Activated naive CD4-positive, alpha-beta T cell treated with anti-CD3 and anti-CD28 coated beads for 36 hours (primary cell): ENCODE results near the gene PCP4L1. TPM values are rescaled to one million over a fixed set of nuclear protein-coding genes. Genes with fewer than 3 reads are reported as not detected.

Experiments used
- CTCF ChIA-PET: fragments of 350-600 bp; sonication (Branson Sonifier 250); formaldehyde crosslinking; loops from one replicate; lab custom pipeline; 2021; ENCODE audit warnings: antibody characterized with exemption; lab: Charles Lee
- DNase-seq: peaks from one replicate; pipeline ENCODE4 v3.0.0-alpha.2; 2020
- H3K27ac Mint-ChIP-seq: one replicate; pipeline ENCODE4 v1.8.0; 2021; ENCODE audit warnings: mild to moderate bottlenecking, mixed read lengths
- H3K27me3 Mint-ChIP-seq: one replicate; pipeline ENCODE4 v1.8.0; 2021; ENCODE audit warnings: low read depth, mixed read lengths
- H3K36me3 Mint-ChIP-seq: one replicate; pipeline ENCODE4 v1.8.0; 2021; ENCODE audit warnings: low read depth, mixed read lengths
- H3K4me1 Mint-ChIP-seq: one replicate; pipeline ENCODE4 v1.8.0; 2021; ENCODE audit warnings: low read depth, mixed read lengths
- H3K4me3 Mint-ChIP-seq: one replicate; pipeline ENCODE4 v1.8.0; 2021; ENCODE audit warnings: mild to moderate bottlenecking, moderate library complexity, mixed read lengths
- H3K9me3 Mint-ChIP-seq: one replicate; pipeline ENCODE4 v1.8.0; 2021; ENCODE audit warnings: mixed read lengths
- intact Hi-C: fragments of 100-400 bp; cut with micrococcal nuclease; formaldehyde crosslinking; loops from one replicate; pipeline ENCODE4 v1.15.1; 2023
- total RNA-seq, 2 experiments: library from RNA; stranded (reverse); gene quantifications; one replicate each; pipeline ENCODE4 v1.2.3, GENCODE V29; 2021

PCP4L1 gene
- total RNA-seq, result under 1 TPM; 0.24 to 0.37 TPM

- peaks cover 9% of the 10 kb centered on the region for H3K4me1 Mint-ChIP-seq
- peak; percentile 50 for DNase-seq
- intact Hi-C loops, result no loop called here
- H3K27ac Mint-ChIP-seq, result no peak within 1 kb of the TSS
- H3K4me3 Mint-ChIP-seq, result peak within 1 kb of the TSS; percentile 58
- H3K36me3 Mint-ChIP-seq, result peaks cover 14% of the 10 kb centered on the region
- peaks cover 15% of the 10 kb centered on the region for H3K9me3 Mint-ChIP-seq
- H3K27me3 Mint-ChIP-seq, result peaks cover 47% of the 10 kb centered on the region
- CTCF ChIA-PET, result interaction anchor here (0.7 to 1.9 kb wide), 5 partner anchors 11 to 93 kb away, joined by 3 to 7 read pairs (median 3); no protein-coding TSS in a partner anchor
Measured at GRCh38 chr1:161258439-161259344, at the start of gene PCP4L1. Gene PCP4L1, plus strand, starts transcription at chr1:161258745. Its CDS starts 230 bp downstream, at chr1:161258975.

- no peaks in the 10 kb centered on the region for H3K9me3 Mint-ChIP-seq
- intact Hi-C loops, result loop anchor here (1.0 kb wide), 1 partner anchor 15 kb away; no protein-coding TSS in a partner anchor
- H3K27me3 Mint-ChIP-seq, result no peaks in the 10 kb centered on the region
- H3K27ac Mint-ChIP-seq, result peak overlapping the region; percentile 50
- CTCF ChIA-PET, result interaction anchor here (0.8 to 13.3 kb wide), 9 partner anchors 8 to 172 kb away, joined by 3 to 196 read pairs (median 9); partner anchors contain the start of genes ADAMTS4, APOA2, NDUFS2 and TOMM40L
- peaks cover 61% of the 10 kb centered on the region for H3K36me3 Mint-ChIP-seq
- peaks cover 37% of the 10 kb centered on the region for H3K4me1 Mint-ChIP-seq
- no peak overlapping the region for H3K4me3 Mint-ChIP-seq
- peak; percentile 86 for DNase-seq
Measured at GRCh38 chr1:161209790-161210409, 48.6 kb upstream of the PCP4L1 start.

- no peak overlapping the region for H3K27ac Mint-ChIP-seq
- peaks cover 43% of the 10 kb centered on the region for H3K36me3 Mint-ChIP-seq
- H3K9me3 Mint-ChIP-seq, result no peaks in the 10 kb centered on the region
Measured at GRCh38 chr1:161214369-161214768, 44.2 kb upstream of the PCP4L1 start.

GRCh38 chr1:161215076-161215475 lies 43.5 kb upstream of the PCP4L1 start, which contains the start of gene FCER1G:
Gene FCER1G, plus strand, starts transcription at chr1:161215295. Its CDS starts 27 bp downstream, at chr1:161215322.
- Mint-ChIP-seq H3K27ac (no peak within 1 kb of the TSS), H3K4me1 (peaks cover 44% of the 10 kb centered on the region), H3K27me3 (no peaks in the 10 kb centered on the region), H3K9me3 (no peaks in the 10 kb centered on the region), H3K4me3 (no peak within 1 kb of the TSS), H3K36me3 (peaks cover 36% of the 10 kb centered on the region)
- CTCF ChIA-PET, result interaction anchor here (3.1 kb wide), 1 partner anchor 11 kb away, joined by 20 read pairs; the partner anchor contains the start of gene TOMM40L
- intact Hi-C loops, result no loop called here
- DNase-seq, result no peak

More at GRCh38 chr1:161214369-161214768, 44.2 kb upstream of the PCP4L1 start:
- Mint-ChIP-seq H3K27me3 (no peaks in the 10 kb centered on the region), H3K4me1 (peaks cover 42% of the 10 kb centered on the region), H3K4me3 (no peak overlapping the region)
- CTCF ChIA-PET, result no interaction called here
- intact Hi-C loops, result no loop called here
- no peak for DNase-seq

GRCh38 chr1:161216945-161217712 lies 41.4 kb upstream of the PCP4L1 start:
- H3K27me3 Mint-ChIP-seq, result no peaks in the 10 kb centered on the region

GRCh38 chr1:161217831-161218230 lies 40.7 kb upstream of the PCP4L1 start:
- H3K4me1 Mint-ChIP-seq, result peaks cover 55% of the 10 kb centered on the region
- no peak overlapping the region for H3K4me3 Mint-ChIP-seq
- peaks cover 22% of the 10 kb centered on the region for H3K36me3 Mint-ChIP-seq
- intact Hi-C loops, result no loop called here
- H3K27me3 Mint-ChIP-seq, result no peaks in the 10 kb centered on the region
- DNase-seq, result no peak
- H3K27ac Mint-ChIP-seq, result no peak overlapping the region
- CTCF ChIA-PET, result interaction anchor here (0.6 to 13.2 kb wide), 5 partner anchors 8 to 73 kb away, joined by 3 to 196 read pairs (median 16); partner anchors contain the start of genes NDUFS2 and TOMM40L
- H3K9me3 Mint-ChIP-seq, result no peaks in the 10 kb centered on the region

More at GRCh38 chr1:161216945-161217712, 41.4 kb upstream of the PCP4L1 start:
- no peak for DNase-seq
- Mint-ChIP-seq H3K4me1 (peaks cover 55% of the 10 kb centered on the region), H3K27ac (no peak overlapping the region), H3K36me3 (peaks cover 25% of the 10 kb centered on the region), H3K9me3 (no peaks in the 10 kb centered on the region), H3K4me3 (no peak overlapping the region)
- CTCF ChIA-PET, result interaction anchor here (0.9 to 13.2 kb wide), 5 partner anchors 9 to 165 kb away, joined by 4 to 196 read pairs (median 16); partner anchors contain the start of genes NDUFS2 and TOMM40L
- intact Hi-C loops, result no loop called here

GRCh38 chr1:161218301-161219077 lies 40.1 kb upstream of the PCP4L1 start:
- intact Hi-C loops, result no loop called here
- peaks cover 55% of the 10 kb centered on the region for H3K4me1 Mint-ChIP-seq
- H3K36me3 Mint-ChIP-seq, result peaks cover 17% of the 10 kb centered on the region
- no peak for DNase-seq
- H3K9me3 Mint-ChIP-seq, result no peaks in the 10 kb centered on the region
- CTCF ChIA-PET, result interaction anchor here (0.6 to 13.2 kb wide), 8 partner anchors 8 to 164 kb away, joined by 3 to 196 read pairs (median 5); partner anchors contain the start of genes NDUFS2 and PPOX
- H3K27ac Mint-ChIP-seq, result peak overlapping the region; percentile 29
- no peak overlapping the region for H3K4me3 Mint-ChIP-seq
- H3K27me3 Mint-ChIP-seq, result no peaks in the 10 kb centered on the region

GRCh38 chr1:161219078-161219892 lies 39.3 kb upstream of the PCP4L1 start:
- H3K4me1 Mint-ChIP-seq, result peaks cover 55% of the 10 kb centered on the region
- H3K9me3 Mint-ChIP-seq, result no peaks in the 10 kb centered on the region
- H3K27ac Mint-ChIP-seq, result no peak overlapping the region
- no peak overlapping the region for H3K4me3 Mint-ChIP-seq
- intact Hi-C loops, result no loop called here
- H3K27me3 Mint-ChIP-seq, result no peaks in the 10 kb centered on the region
- CTCF ChIA-PET, result interaction anchor here (0.6 to 13.2 kb wide), 9 partner anchors 10 to 163 kb away, joined by 3 to 196 read pairs (median 4); partner anchors contain the start of genes NDUFS2 and PPOX
- no peak for DNase-seq
- H3K36me3 Mint-ChIP-seq, result peaks cover 10% of the 10 kb centered on the region

- CTCF ChIA-PET, result interaction anchor here (0.8 to 13.2 kb wide), 6 partner anchors 9 to 163 kb away, joined by 3 to 196 read pairs (median 11); partner anchors contain the start of gene NDUFS2
- intact Hi-C loops, result no loop called here
- H3K9me3 Mint-ChIP-seq, result no peaks in the 10 kb centered on the region
- peaks cover 3% of the 10 kb centered on the region for H3K36me3 Mint-ChIP-seq
- H3K27me3 Mint-ChIP-seq, result no peaks in the 10 kb centered on the region
- no peak for DNase-seq
- no peak overlapping the region for H3K4me3 Mint-ChIP-seq
- H3K4me1 Mint-ChIP-seq, result peaks cover 52% of the 10 kb centered on the region
- H3K27ac Mint-ChIP-seq, result no peak overlapping the region
Measured at GRCh38 chr1:161220002-161220401, 38.5 kb upstream of the PCP4L1 start.
